Ishikawa (cell line): ENCODE measurements around the gene FAM151B.

ENCODE experiments used
- CEBPB ChIP-seq: IDR thresholded peaks from 2 replicates; pipeline ENCODE4 v1.6.1; 2012
- CREB1 ChIP-seq: IDR thresholded peaks from 2 replicates; pipeline ENCODE4 v1.6.1; 2012; ENCODE audit warnings: low read depth
- EGR1 ChIP-seq: IDR thresholded peaks from 2 replicates; pipeline ENCODE4 v1.6.1; 2012
- EP300 ChIP-seq: IDR thresholded peaks from 2 replicates; pipeline ENCODE4 v1.6.1; 2012; ENCODE audit warnings: borderline replicate concordance
- FOXM1 ChIP-seq: IDR thresholded peaks from 2 replicates; pipeline ENCODE4 v1.6.1; 2012; ENCODE audit warnings: low read depth, borderline replicate concordance
- MAX ChIP-seq: IDR thresholded peaks from 2 replicates; pipeline ENCODE4 v1.6.1; 2012
- NFIC ChIP-seq: IDR thresholded peaks from 2 replicates; pipeline ENCODE4 v1.6.1; 2012
- RAD21 ChIP-seq: IDR thresholded peaks from 2 replicates; pipeline ENCODE4 v1.6.1; 2012; ENCODE audit warnings: low read depth
- REST ChIP-seq: IDR thresholded peaks from 2 replicates; pipeline ENCODE4 v1.6.1; 2012; ENCODE audit warnings: low read depth, mild to moderate bottlenecking
- TAF1 ChIP-seq: IDR thresholded peaks from 2 replicates; pipeline ENCODE4 v1.6.1; 2012; ENCODE audit warnings: low read depth, mild to moderate bottlenecking
- TCF12 ChIP-seq: IDR thresholded peaks from 2 replicates; pipeline ENCODE4 v1.6.1; 2012; ENCODE audit warnings: low read depth
- TEAD4 ChIP-seq: IDR thresholded peaks from 2 replicates; pipeline ENCODE4 v1.6.1; 2012
- USF1 ChIP-seq: IDR thresholded peaks from 2 replicates; pipeline ENCODE4 v1.6.1; 2012
- YY1 ChIP-seq: IDR thresholded peaks from 2 replicates; pipeline ENCODE4 v1.6.1; 2012; ENCODE audit warnings: low read depth
- ZBTB7A ChIP-seq: IDR thresholded peaks from 2 replicates; pipeline ENCODE4 v1.6.1; 2012; ENCODE audit warnings: low read depth

FAM151B gene

GRCh38 chr5:80507663-80508062 lies 19.8 kb downstream of the FAM151B start:
- TF ChIP-seq NFIC (no peak), TEAD4 (no peak), MAX (no peak), EP300 (no peak), CREB1 (no peak), TAF1 (no peak), YY1 (no peak), RAD21 (no peak), FOXM1 (no peak), USF1 (no peak), TCF12 (no peak), CEBPB (no peak), EGR1 (no peak)

- TF ChIP-seq CEBPB, result no peak
- no peak for TF ChIP-seq YY1
- TF ChIP-seq MAX, result no peak
- TF ChIP-seq USF1, result no peak
- TF ChIP-seq EGR1, result no peak
- no peak for TF ChIP-seq TCF12
- TF ChIP-seq REST, result no peak
- TF ChIP-seq TEAD4, result no peak
- TF ChIP-seq TAF1, result no peak
- no peak for TF ChIP-seq CREB1
Measured at GRCh38 chr5:80508844-80509243, 20.9 kb downstream of the FAM151B start.

- TF ChIP-seq TEAD4 (no peak), YY1 (no peak)
Measured at GRCh38 chr5:80509362-80509761, 21.5 kb downstream of the FAM151B start.

GRCh38 chr5:80516826-80517225 lies 28.9 kb downstream of the FAM151B start:
- TF ChIP-seq EGR1 (no peak), CEBPB (no peak), NFIC (no peak), EP300 (no peak), RAD21 (no peak), MAX (no peak), USF1 (no peak), FOXM1 (no peak), CREB1 (no peak), ZBTB7A (no peak)

- TF ChIP-seq FOXM1 (no peak), NFIC (no peak), REST (no peak), EGR1 (no peak), RAD21 (no peak), ZBTB7A (no peak), YY1 (no peak), TCF12 (no peak), EP300 (no peak), CEBPB (no peak)
Measured at GRCh38 chr5:80540691-80541090, 52.8 kb downstream of the FAM151B start.

GRCh38 chr5:80541392-80541791 lies 53.5 kb downstream of the FAM151B start:
- TF ChIP-seq CREB1 (no peak), EP300 (no peak), EGR1 (no peak), YY1 (no peak), TEAD4 (no peak), FOXM1 (no peak), CEBPB (no peak)
